Measurements from ENCODE around the gene TADA2B. TPM values are rescaled to one million over a fixed set of nuclear protein-coding genes. Genes with fewer than 3 reads are reported as not detected.
"Not testable (repeated sequence)": the region's sequence is repeated elsewhere in the genome, so short reads cannot be mapped to it uniquely, and the experiment has no call there.

The TADA2B gene
- total RNA-seq, 4 donors from 2014 or later = 55.4 to 70.2 (median 56.4) TPM

GRCh38 chr4:7095611-7096155, 52.5 kb downstream of the TADA2B start:
- in situ Hi-C loops (cut with MboI; ENCODE audit: low sequenced_read_pairs in 4 of 4) (no loop called here), intact Hi-C loops (cut with DNase I; ENCODE audit: low total_unique reads) (no loop called here)
- TF ChIP-seq CTCF (IDR thresholded peaks at IDR 0.05 in 4 of 5, conservative IDR thresholded peaks at IDR 0.05 in 1 of 5) (no peak), POLR2A (IDR thresholded peaks at IDR 0.05) (no peak)
- H3K27me3 ChIP-seq = no peaks in the 10 kb centered on the region
- H3K4me3 ChIP-seq = no peak overlapping the region
- DNase-seq = no peak
- no peak for ATAC-seq
- no peaks in the 10 kb centered on the region for H3K36me3 ChIP-seq
- H3K9me3 ChIP-seq = no peaks in the 10 kb centered on the region
- no peak overlapping the region for H3K27ac ChIP-seq
- H3K4me1 ChIP-seq = no peaks in the 10 kb centered on the region

- in situ Hi-C loops (cut with MboI; ENCODE audit: low sequenced_read_pairs in 4 of 4) (no loop called here), intact Hi-C loops (cut with DNase I; ENCODE audit: low total_unique reads) (no loop called here)
- ATAC-seq (no peak), DNase-seq (no peak)
- no peak overlapping the region for H3K27ac ChIP-seq
- H3K9me3 ChIP-seq = no peaks in the 10 kb centered on the region
- no peaks in the 10 kb centered on the region for H3K36me3 ChIP-seq
- no peaks in the 10 kb centered on the region for H3K4me1 ChIP-seq
- TF ChIP-seq POLR2A (IDR thresholded peaks at IDR 0.05) (no peak), CTCF (IDR thresholded peaks at IDR 0.05 in 4 of 5, conservative IDR thresholded peaks at IDR 0.05 in 1 of 5) (no peak)
- no peaks in the 10 kb centered on the region for H3K27me3 ChIP-seq
- H3K4me3 ChIP-seq = no peak overlapping the region
Observed at GRCh38 chr4:7096236-7096635, 53.1 kb downstream of the TADA2B start.

- TF ChIP-seq CTCF (IDR thresholded peaks at IDR 0.05 in 4 of 5, conservative IDR thresholded peaks at IDR 0.05 in 1 of 5) (peak; percentile 44 to 76 (median 67)), POLR2A (IDR thresholded peaks at IDR 0.05) (no peak)
- DNase-seq (peak; percentile 51 to 67), ATAC-seq (peak; percentile 57 to 69)
- Histone ChIP-seq H3K4me1 (peaks cover 11 to 16% of the 10 kb centered on the region in 2 donors), H3K4me3 (peak overlapping the region; percentile 69 to 87 (median 82)), H3K27me3 (no peaks in the 10 kb centered on the region), H3K27ac (peak overlapping the region; percentile 83 to 94 (median 92)), H3K36me3 (no peaks in the 10 kb centered on the region), H3K9me3 (no peaks in the 10 kb centered on the region)
- intact Hi-C loops (cut with DNase I; ENCODE audit: low total_unique reads) = loop anchor here (10.0 kb wide), 2 partner anchors 527 to 837 kb away; partner anchors contain the start of genes MAN2B2 and WFS1
- in situ Hi-C loops (cut with MboI; ENCODE audit: low sequenced_read_pairs in 4 of 4) = no loop called here
Observed at GRCh38 chr4:7101692-7102515, 58.7 kb downstream of the TADA2B start.

- peak overlapping the region; percentile 83 to 94 (median 92) for H3K27ac ChIP-seq
- in situ Hi-C loops (cut with MboI; ENCODE audit: low sequenced_read_pairs in 4 of 4); H3K9me3 ChIP-seq; DNase-seq; H3K27me3 ChIP-seq; H3K36me3 ChIP-seq: not testable (repeated sequence)
- H3K4me3 ChIP-seq = peak overlapping the region; percentile 69 to 87 (median 82)
- peak; percentile 14 to 20 for ATAC-seq
- intact Hi-C loops (cut with DNase I; ENCODE audit: low total_unique reads) = loop anchor here (10.0 kb wide), 2 partner anchors 528 to 838 kb away; partner anchors contain the start of genes MAN2B2 and WFS1
- H3K4me1 ChIP-seq = peaks cover 11 to 16% of the 10 kb centered on the region in 2 donors
Observed at GRCh38 chr4:7102516-7102909, 59.3 kb downstream of the TADA2B start.

GRCh38 chr4:7103031-7103606, 59.9 kb downstream of the TADA2B start:
- Histone ChIP-seq H3K36me3 (no peaks in the 10 kb centered on the region), H3K4me1 (peaks cover 11 to 16% of the 10 kb centered on the region in 2 donors), H3K4me3 (peak overlapping the region; percentile 69 to 87 (median 82)), H3K27me3 (no peaks in the 10 kb centered on the region), H3K9me3 (no peaks in the 10 kb centered on the region), H3K27ac (peak overlapping the region; percentile 83 to 94 (median 92))
- intact Hi-C loops (cut with DNase I; ENCODE audit: low total_unique reads) (loop anchor here (1.0 to 10.0 kb wide), 3 partner anchors 60 to 838 kb away; partner anchors contain the start of genes MAN2B2, TADA2B and WFS1), in situ Hi-C loops (cut with MboI; ENCODE audit: low sequenced_read_pairs in 4 of 4) (no loop called here)
- DNase-seq (peak; percentile 85 to 90), ATAC-seq (peak; percentile 87 to 90)
- TF ChIP-seq CTCF (IDR thresholded peaks at IDR 0.05 in 4 of 5, conservative IDR thresholded peaks at IDR 0.05 in 1 of 5) (peak in 2 of 5 experiments; percentile 11 to 16), POLR2A (IDR thresholded peaks at IDR 0.05) (peak; percentile 86 to 90)

Measured in gastrocnemius medialis (tissue), 4 donors.